GM13977 (cell line): ENCODE results near the gene HDAC9.

Source experiments
- DNase-seq: peaks from one replicate; pipeline ENCODE4 v3.0.0; 2012; ENCODE audit warnings: low spot score
- CTCF ChIP-seq: IDR thresholded peaks from 2 replicates; pipeline ENCODE4 v1.5.1; 2012; ENCODE audit warnings: mild to moderate bottlenecking, control low read depth; ENCODE audit not compliant: insufficient read depth; ENCODE audit errors: extremely low read depth, missing control alignments
- in situ Hi-C: fragments of 300-500 bp; cut with MboI; formaldehyde crosslinking; loops from one replicate; pipeline ENCODE4 v1.12.0; 2022; ENCODE audit warnings: low sequenced_read_pairs, low pct_unique_long_range_greater_than_20kb, mixed read lengths, inconsistent platforms; ENCODE audit not compliant: unreplicated experiment

HDAC9 gene

GRCh38 chr7:18679261-18679660, 183.7 kb downstream of the HDAC9 start:
- no peak for DNase-seq
- no peak for TF ChIP-seq CTCF
- in situ Hi-C loops: no loop called here

GRCh38 chr7:18680576-18680975, 185.0 kb downstream of the HDAC9 start:
- no peak for DNase-seq
- in situ Hi-C loops: no loop called here
- no peak for TF ChIP-seq CTCF

GRCh38 chr7:18684916-18685315, 189.4 kb downstream of the HDAC9 start:
- no peak for TF ChIP-seq CTCF
- in situ Hi-C loops: no loop called here
- DNase-seq: no peak

GRCh38 chr7:18685971-18686370, 190.4 kb downstream of the HDAC9 start:
- no peak for TF ChIP-seq CTCF
- no peak for DNase-seq
- in situ Hi-C loops: no loop called here

GRCh38 chr7:18689551-18689950, 194.0 kb downstream of the HDAC9 start:
- TF ChIP-seq CTCF: no peak
- in situ Hi-C loops: no loop called here
- no peak for DNase-seq

- no peak for DNase-seq
- TF ChIP-seq CTCF: no peak
- in situ Hi-C loops: no loop called here
Observed at GRCh38 chr7:18693406-18693805, 197.9 kb downstream of the HDAC9 start.

GRCh38 chr7:18693816-18694215, 198.3 kb downstream of the HDAC9 start:
- in situ Hi-C loops: no loop called here
- TF ChIP-seq CTCF: no peak
- DNase-seq: no peak
